Measurements from ENCODE around the gene CDH4.
"Not testable (repeated sequence)": the region's sequence is repeated elsewhere in the genome, so short reads cannot be mapped to it uniquely, and the experiment has no call there.

Gene CDH4

DNA sequence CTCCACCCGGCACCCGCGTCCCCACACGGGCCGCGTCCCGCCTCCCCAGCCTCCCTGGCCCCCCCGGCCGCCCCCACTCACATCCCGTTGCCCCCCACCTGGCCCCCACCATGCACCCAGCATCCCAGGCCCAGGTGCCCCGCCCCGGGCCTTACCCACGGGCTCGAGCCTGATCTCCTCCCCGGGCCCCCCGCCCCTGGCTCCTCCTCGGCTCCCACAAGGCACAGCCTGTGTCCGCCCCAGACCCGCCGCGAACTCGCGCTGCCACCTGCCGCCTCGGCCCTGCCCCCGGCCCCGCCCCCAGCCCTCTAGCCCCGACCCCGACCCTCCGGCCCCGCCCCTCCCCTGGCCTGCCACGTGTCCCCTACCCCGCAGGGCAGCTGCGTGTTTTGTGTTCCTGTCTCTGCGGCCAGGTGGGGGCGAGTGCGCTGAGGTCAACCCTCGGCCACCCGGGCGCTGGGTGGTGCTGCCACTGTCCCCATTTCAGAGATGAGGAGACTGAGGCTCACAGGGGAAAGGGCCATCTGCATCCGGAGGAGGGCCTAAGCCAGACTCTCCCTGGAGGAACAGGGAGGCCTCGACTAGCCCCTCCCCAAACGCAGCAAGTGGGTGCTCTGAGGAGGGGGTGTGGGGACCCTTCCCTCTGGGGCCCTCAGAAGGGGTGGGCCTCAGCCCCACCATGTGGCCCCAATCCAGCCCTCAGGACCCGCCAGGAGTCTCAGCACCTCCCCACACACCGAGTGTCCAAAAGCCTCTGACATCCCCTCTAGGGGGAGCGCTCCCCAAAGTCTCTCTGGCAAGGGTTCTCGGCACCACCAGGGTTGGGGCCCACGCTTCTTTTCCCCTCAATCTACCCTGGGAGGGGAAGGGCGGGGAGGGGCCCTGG, 713.8 kb downstream of the CDH4 start:
- no peak for DNase-seq

GRCh38 chr20:61966492-61967244, 714.6 kb downstream of the CDH4 start:
- no peak for DNase-seq

GRCh38 chr20:61967300-61967699, 715.2 kb downstream of the CDH4 start:
- DNase-seq, result no peak

GRCh38 chr20:61968036-61968810, 716.2 kb downstream of the CDH4 start:
- DNase-seq, result no peak

DNA sequence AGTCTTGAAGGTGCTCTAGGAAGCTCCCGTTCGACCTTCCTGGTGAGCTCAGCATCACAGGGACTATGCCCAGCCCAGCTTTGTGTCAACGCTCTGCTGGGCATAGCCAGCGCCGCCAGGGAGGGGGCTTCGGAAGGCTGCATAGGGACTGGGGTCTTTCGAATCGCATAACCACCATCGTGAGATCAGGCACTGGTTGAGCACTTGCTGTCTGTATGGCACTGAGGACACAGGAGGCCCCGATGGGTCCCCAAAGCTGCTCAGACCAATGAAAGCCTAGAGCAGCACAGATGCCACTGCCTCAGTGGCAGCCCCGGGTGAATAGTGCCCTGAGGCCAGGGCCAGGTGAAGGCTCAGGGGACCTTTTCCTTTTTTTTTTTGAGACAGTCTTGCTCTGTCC, 716.9 kb downstream of the CDH4 start:
- DNase-seq, result no peak

DNA sequence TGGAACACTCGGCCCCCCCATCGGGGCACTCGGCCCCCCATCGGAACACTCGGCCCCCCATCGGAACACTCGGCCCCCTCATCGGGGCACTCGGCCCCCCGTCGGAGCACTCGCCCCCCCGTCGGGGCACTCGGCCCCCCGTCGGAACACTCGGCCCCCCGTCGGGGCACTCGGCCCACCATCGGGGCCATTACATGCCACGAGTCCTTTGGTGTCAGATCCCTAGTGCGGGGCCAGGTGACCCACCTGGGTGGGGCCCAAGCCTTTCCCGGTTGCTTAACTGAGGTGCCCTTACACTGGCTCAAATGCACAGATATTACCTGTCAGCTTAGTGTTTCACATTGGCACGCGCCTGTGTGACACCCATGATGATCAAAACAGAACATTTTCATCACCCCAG, 717.7 kb downstream of the CDH4 start:
- DNase-seq, result no peak

- DNase-seq, result no peak
Measured at GRCh38 chr20:61970357-61970756, 718.3 kb downstream of the CDH4 start.

GRCh38 chr20:61971595-61971994, 719.5 kb downstream of the CDH4 start:
- not testable (repeated sequence) for DNase-seq

DNA sequence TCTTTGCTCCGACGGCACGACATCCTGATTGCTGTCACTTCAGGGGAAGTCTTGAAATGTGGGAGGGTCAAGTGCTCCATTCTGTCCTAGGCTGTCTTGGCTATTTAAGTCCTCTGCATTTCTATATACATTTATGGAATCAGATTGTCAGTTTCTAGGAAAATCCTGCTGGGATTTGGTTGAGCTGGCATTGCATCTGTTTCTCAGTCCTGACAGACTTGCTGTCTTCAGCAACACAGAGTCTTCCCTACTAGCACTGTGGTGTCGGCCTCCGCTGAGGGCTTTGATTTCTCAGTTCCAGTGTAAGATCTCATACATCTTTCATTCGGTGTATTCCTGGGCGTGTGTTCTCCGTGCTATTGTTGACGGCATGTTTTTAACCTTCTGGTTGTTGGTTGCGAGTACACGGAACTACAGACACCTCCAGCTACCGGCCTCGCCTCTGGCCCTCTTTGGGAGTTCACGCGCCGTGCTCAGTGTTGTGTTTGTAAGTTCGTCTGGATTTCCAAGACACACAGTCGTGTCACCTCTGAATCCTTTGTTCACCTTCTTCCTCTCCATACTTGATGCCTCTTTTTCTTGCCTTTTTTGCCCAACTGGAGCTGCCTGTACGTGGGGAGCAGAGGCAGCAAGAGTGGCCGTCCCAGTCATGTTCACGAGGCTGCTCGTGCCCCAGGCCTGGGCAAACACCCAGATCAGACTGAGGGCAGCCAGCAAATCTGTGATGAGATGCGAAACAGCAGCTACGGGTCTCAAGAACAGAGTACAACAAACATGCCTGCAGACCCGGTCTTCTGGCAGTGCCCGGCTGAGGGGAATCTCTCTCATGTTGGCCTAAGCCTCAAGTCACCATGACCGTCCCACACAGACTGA, 720.8 kb downstream of the CDH4 start:
- no peak for DNase-seq

GRCh38 chr20:61973515-61974356, 721.7 kb downstream of the CDH4 start:
- no peak for DNase-seq

DNA sequence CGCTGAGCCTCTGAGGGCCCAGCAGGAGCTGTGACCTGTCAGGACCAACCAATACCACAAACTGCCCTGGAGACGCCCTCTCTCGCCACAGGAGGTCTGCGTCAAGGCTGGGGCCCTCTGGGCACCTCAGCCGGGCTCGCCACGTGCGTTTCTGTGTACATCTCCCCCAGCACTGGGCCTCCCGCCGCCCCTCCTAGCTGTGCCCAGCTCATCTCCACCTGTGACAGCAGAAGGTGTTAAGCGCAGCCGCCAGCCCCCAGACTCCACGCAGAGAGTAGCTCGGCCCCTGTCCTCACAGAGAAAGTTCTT, 722.2 kb downstream of the CDH4 start:
- no peak for DNase-seq

DNA sequence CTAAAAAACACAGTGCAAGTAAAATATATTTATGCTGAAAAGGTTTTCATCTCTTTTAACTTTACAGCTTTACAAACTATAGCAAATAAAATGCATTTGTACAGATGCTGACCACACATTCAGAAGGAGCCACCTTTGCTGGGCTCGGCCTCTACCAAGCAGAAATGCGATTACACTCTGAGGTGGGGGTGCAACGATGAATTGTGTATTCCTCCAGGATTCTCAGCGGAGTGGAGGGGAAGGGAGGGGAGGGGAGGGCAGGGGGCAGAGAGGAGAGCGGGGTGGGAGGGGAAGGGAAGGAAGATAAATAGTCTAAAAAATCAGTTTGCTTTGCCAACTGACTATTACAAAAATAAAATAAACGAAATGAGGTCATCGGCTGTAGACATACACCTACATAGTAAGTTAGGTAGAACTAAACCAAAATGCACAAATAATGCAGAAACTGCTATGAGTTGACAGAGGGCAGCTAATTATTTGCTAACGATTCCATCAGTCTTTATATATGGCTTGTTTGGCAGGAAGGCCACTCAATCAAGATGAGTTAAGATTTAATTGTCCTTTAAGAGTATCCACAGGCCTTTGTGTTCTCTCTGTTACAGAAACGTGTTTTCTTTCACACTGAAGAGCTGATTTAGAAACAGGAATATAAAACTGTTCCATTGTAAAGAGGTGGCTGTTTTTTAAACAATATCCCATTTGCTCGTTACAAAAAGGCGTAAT, 723.5 kb downstream of the CDH4 start:
- DNase-seq, result no peak

DNA sequence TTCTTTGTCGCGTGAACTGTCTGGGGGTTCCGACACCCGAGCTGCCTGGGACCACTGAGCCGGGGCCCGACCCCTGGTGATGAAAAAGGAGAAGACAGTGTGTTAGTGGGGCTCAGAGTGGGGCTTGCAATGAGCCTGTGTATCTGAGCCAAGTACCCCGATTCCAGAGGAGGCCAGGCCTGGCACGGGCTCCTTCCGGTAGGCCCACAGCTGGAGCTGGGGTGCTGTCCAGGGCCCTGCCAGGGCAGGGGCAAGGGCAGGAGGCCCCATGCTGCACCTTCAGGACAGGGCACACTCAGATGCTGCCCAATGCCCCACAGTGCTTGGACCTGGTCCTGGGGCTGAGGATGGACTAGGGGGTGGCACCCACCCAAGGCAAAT, 724.2 kb downstream of the CDH4 start:
- no peak for DNase-seq

DNA sequence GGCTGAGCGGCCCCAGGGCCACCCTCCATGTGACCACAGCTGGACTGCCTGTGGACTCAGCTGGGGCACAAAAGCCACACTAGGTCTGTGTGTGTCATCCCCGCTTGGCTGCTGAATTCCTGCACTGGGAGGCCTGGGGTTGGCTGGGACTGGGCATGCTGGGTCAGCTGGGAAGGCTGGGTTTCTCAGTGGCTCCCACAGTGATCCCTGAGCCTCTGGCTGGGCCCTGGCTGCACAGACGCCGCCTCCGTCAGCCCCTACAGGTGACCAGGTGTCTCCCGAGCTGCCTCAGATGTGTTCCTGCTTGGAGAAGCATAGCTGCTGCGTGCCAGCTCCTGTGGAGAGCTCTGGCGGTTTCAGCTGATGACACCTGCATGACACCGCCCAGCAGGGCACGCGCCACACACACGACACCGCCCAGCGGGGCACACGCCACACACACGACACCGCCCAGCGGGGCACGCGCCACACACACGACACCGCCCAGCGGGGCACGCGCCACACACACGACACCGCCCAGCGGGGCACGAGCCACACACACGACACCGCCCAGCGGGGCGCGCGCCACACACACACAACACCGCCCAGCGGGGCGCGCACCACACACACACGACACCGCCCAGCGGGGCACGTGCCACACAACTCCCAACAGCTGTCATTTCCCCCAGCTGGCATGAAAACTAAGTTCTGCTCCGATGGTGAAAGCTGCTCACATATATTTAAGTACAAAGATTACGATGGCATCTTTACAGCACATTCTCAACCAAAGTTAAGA, 724.8 kb downstream of the CDH4 start:
- DNase-seq, result no peak

DNA sequence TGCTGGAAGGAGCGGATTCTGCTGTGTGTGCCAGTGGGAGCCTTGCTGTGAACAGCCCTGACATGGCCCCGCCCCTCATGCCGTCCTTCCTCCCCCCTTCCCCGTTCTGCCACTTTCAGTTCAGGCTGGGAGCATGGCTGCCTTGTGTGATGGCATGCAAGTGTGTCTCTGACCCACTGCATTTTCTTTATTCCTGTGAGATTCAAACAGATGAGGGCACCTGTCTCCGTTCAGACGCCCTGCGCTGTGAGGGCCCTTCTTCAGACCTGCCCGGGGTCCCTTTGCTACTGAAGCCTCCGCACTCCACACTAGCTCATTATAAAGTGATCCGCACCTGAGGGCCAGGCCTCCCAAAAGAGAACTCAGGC, 725.3 kb downstream of the CDH4 start:
- DNase-seq, result no peak

- no peak for DNase-seq
Measured at GRCh38 chr20:61978491-61978890, 726.4 kb downstream of the CDH4 start.

DNA sequence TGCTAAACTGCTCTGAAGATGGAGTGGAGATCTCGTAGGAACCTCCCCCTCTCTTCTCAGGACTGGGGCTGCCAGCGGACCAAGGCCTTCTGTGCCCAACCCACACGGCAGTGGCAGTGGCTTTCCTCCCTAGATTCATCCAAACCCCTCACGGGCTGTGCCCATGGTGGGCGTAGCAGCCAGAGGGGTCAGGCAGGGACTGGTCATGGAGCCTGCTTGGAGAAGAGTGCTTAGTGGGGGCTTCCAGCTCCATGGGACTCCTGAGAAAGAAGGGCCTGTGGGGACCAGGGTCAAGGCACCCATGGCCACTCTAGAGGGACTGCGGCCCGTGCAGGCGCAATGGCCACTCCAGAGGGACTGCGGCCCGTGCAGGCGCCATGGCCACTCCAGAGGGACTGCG, 727.0 kb downstream of the CDH4 start:
- no peak for DNase-seq

DNA sequence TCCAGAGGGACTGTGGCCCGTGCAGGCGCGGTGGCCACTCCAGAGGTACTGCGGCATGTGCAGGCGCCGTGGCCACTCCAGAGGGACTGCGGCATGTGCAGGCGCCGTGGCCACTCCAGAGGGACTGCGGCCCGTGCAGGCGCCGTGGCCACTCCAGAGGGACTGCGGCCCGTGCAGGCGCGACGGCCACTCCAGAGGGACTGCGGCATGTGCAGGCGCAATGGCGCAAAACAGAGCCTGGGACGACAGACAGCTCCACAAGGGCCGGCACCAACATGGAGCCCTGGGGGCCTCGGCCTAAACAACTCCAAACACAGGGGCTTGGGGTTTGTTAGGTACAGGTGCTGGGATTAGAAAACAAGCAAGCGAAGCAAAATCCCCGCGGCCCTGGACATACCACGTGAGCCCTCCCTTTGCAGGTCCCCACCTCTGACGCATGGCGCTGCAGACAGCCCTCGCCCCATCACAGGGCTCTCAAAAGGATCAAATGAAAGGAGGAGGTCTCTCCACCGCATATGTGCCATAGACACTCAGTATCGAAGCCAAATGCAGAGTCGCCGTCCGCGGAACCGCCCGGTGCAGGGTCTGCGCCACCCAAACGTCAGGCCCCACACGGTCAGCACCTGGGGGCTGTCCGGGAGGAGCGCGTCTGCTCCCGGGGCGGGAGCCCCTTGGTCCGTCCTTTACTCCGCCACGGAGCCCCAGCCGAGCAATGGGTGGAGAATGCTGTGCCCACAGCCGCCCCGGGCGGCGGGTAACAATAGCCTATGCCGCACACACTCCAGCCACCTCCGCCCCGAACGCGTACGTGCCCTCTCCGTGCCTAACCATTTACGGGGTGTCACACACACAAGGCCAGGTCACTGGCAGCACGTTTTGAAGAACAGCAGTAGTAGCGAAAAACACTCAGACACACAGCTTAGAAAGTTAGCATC, 727.9 kb downstream of the CDH4 start:
- DNase-seq, result no peak

Data from NCI-H510A treated with DMSO at 0.1 percent for 48 hours (cell line).